ENCODE results near the gene GSG1L.

GSG1L gene

DNA sequence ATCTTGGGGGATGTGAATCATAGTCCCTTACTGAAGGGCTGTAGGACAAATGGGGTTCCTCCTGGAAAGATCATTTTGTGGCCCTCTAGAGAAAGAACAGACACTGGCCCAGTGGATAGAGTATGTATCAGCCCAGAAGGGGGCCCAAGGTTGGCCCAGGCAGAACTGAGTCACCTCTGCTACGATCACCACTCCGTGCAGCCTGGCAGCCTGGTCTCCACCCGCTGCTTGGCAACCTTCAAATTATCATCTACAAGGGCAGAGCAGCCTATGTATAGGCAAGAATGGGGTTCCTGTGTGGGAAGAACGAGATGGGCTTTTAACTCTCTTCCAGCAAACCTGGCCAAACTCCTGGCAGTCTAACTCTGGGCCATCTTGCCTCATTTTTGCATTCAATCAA is 61.9 kb downstream of the GSG1L start:
- H3K27ac ChIP-seq (ENCODE audit: low read depth, low read length), result no peak overlapping the region
- no peak overlapping the region for H3K9ac ChIP-seq (ENCODE audit: low read length)
- TF ChIP-seq, protein P1, sequence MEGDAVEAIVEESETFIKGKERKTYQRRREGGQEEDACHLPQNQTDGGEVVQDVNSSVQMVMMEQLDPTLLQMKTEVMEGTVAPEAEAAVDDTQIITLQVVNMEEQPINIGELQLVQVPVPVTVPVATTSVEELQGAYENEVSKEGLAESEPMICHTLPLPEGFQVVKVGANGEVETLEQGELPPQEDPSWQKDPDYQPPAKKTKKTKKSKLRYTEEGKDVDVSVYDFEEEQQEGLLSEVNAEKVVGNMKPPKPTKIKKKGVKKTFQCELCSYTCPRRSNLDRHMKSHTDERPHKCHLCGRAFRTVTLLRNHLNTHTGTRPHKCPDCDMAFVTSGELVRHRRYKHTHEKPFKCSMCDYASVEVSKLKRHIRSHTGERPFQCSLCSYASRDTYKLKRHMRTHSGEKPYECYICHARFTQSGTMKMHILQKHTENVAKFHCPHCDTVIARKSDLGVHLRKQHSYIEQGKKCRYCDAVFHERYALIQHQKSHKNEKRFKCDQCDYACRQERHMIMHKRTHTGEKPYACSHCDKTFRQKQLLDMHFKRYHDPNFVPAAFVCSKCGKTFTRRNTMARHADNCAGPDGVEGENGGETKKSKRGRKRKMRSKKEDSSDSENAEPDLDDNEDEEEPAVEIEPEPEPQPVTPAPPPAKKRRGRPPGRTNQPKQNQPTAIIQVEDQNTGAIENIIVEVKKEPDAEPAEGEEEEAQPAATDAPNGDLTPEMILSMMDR (IDR thresholded peaks at IDR 0.05; ENCODE audit: insufficient read depth, low read length, poor library complexity, severe bottlenecking), result no peak
- no peak for TF ChIP-seq EZH2phosphoT487 (conservative IDR thresholded peaks at IDR 0.05; ENCODE audit: low read length)
- H3K4me2 ChIP-seq (ENCODE audit: low read depth, low read length, poor library complexity, severe bottlenecking), result no peak overlapping the region
- H2AFZ ChIP-seq (ENCODE audit: low read depth, low read length, severe bottlenecking), result no peak overlapping the region
- no peak overlapping the region for H3K4me3 ChIP-seq (ENCODE audit: insufficient read depth, low read length, poor library complexity, severe bottlenecking)
- H3K9me3 ChIP-seq (ENCODE audit: insufficient read depth, low read length), result no peaks in the 10 kb centered on the region
- H3K79me2 ChIP-seq (ENCODE audit: insufficient read depth, low read length), result no peaks in the 10 kb centered on the region
- H3K9me2 ChIP-seq (replicated peaks; ENCODE audit: insufficient read depth, low read length), result no peaks in the 10 kb centered on the region
- H3K27me3 ChIP-seq (ENCODE audit: low read length), result no peaks in the 10 kb centered on the region
- H4K20me1 ChIP-seq (ENCODE audit: low read depth, low read length), result no peaks in the 10 kb centered on the region
- no peaks in the 10 kb centered on the region for H3F3A ChIP-seq (ENCODE audit: insufficient read depth)
- H3K36me3 ChIP-seq (ENCODE audit: low read length), result no peaks in the 10 kb centered on the region

- H2AFZ ChIP-seq (ENCODE audit: low read depth, low read length, severe bottlenecking), result no peak overlapping the region
- no peaks in the 10 kb centered on the region for H4K20me1 ChIP-seq (ENCODE audit: low read depth, low read length)
- H3K27me3 ChIP-seq (ENCODE audit: low read length), result no peaks in the 10 kb centered on the region
- H3K9me2 ChIP-seq (replicated peaks; ENCODE audit: insufficient read depth, low read length), result no peaks in the 10 kb centered on the region
- no peak for TF ChIP-seq EZH2phosphoT487 (conservative IDR thresholded peaks at IDR 0.05; ENCODE audit: low read length)
- TF ChIP-seq, protein P1 (IDR thresholded peaks at IDR 0.05; ENCODE audit: insufficient read depth, low read length, poor library complexity, severe bottlenecking), result no peak
- H3K79me2 ChIP-seq (ENCODE audit: insufficient read depth, low read length), result no peaks in the 10 kb centered on the region
- no peak overlapping the region for H3K4me3 ChIP-seq (ENCODE audit: insufficient read depth, low read length, poor library complexity, severe bottlenecking)
- no peaks in the 10 kb centered on the region for H3K9me3 ChIP-seq (ENCODE audit: insufficient read depth, low read length)
- H3K36me3 ChIP-seq (ENCODE audit: low read length), result no peaks in the 10 kb centered on the region
- no peak overlapping the region for H3K9ac ChIP-seq (ENCODE audit: low read length)
- H3K27ac ChIP-seq (ENCODE audit: low read depth, low read length), result no peak overlapping the region
- no peak overlapping the region for H3K4me2 ChIP-seq (ENCODE audit: low read depth, low read length, poor library complexity, severe bottlenecking)
- H3F3A ChIP-seq (ENCODE audit: insufficient read depth), result no peaks in the 10 kb centered on the region
Measured at GRCh38 chr16:28001184-28001583, 62.3 kb downstream of the GSG1L start.

DNA sequence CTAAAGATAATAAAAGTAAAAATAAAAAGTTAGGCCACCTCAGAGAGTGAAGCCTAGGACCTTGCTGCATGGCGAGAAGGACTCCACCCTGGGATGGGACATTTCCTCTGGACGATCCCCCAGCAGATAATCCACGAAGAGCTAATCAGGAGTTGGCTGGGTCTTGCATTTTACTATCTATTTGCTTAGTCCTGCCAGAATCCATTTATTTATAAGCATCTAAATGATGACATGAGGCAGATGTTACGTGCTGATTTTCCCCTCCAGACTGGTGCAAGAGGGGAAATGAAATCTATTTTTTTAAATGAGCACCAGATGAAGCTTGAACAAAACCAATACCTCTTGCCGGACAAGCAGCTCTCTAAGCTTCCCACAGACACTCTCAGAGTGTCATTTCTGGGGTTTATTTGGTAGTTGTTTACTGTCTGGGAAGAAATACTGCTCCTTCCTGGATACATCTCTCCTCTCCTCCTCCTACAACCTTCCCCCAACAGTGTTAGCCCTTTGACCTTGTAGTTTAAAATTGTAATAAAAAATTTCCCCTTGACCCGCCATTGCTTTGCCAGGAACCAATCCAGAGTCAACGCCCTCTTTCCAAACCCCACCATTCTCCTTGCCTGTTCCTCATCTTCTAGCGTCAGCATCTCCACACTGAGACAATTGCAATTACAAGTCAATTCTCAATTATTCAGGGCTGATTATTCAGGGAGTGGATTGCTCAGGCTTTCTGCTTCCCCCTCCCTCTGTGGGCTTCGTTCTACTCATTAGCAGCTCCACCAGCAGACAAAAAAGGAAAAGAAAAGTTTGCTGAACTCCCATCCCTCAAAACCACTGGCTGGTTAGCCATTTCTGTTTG is 63.0 kb downstream of the GSG1L start:
- H3K79me2 ChIP-seq (ENCODE audit: insufficient read depth, low read length), result no peaks in the 10 kb centered on the region
- H2AFZ ChIP-seq (ENCODE audit: low read depth, low read length, severe bottlenecking), result no peak overlapping the region
- TF ChIP-seq EZH2phosphoT487 (conservative IDR thresholded peaks at IDR 0.05; ENCODE audit: low read length), result no peak
- TF ChIP-seq, protein P1 (IDR thresholded peaks at IDR 0.05; ENCODE audit: insufficient read depth, low read length, poor library complexity, severe bottlenecking), result no peak
- H3F3A ChIP-seq (ENCODE audit: insufficient read depth), result no peaks in the 10 kb centered on the region
- H3K27ac ChIP-seq (ENCODE audit: low read depth, low read length), result no peak overlapping the region
- H3K4me2 ChIP-seq (ENCODE audit: low read depth, low read length, poor library complexity, severe bottlenecking), result no peak overlapping the region
- no peak overlapping the region for H3K9ac ChIP-seq (ENCODE audit: low read length)
- H3K9me3 ChIP-seq (ENCODE audit: insufficient read depth, low read length), result no peaks in the 10 kb centered on the region
- H3K9me2 ChIP-seq (replicated peaks; ENCODE audit: insufficient read depth, low read length), result no peaks in the 10 kb centered on the region
- H3K36me3 ChIP-seq (ENCODE audit: low read length), result no peaks in the 10 kb centered on the region
- H4K20me1 ChIP-seq (ENCODE audit: low read depth, low read length), result no peaks in the 10 kb centered on the region
- no peak overlapping the region for H3K4me3 ChIP-seq (ENCODE audit: insufficient read depth, low read length, poor library complexity, severe bottlenecking)
- H3K27me3 ChIP-seq (ENCODE audit: low read length), result no peaks in the 10 kb centered on the region
